Stimulated activated CD4-positive, alpha-beta T cell treated with anti-CD3 and anti-CD28 coated beads, Interleukin-15, amount 100 ng/mL, for 1 hour (primary cell): Measurements from ENCODE around the gene RNF223.
"Not testable (repeated sequence)": the region's sequence is repeated elsewhere in the genome, so short reads cannot be mapped to it uniquely, and the experiment has no call there.

Source experiments
- DNase-seq, 2 donors: peaks; one replicate each; pipeline ENCODE4 v3.0.0-alpha.2; 2020; ENCODE audit warnings: low read depth in 1 of 2, low spot score in 1 of 2

The RNF223 gene

GRCh38 chr1:1031659-1032235, 42.4 kb downstream of the RNF223 start:
- no peak for DNase-seq

GRCh38 chr1:1030867-1031658, 43.0 kb downstream of the RNF223 start:
- DNase-seq = not testable (repeated sequence)

GRCh38 chr1:1027791-1028190, 46.3 kb downstream of the RNF223 start:
- no peak for DNase-seq

GRCh38 chr1:1026599-1027413, 47.3 kb downstream of the RNF223 start:
- no peak for DNase-seq

- DNase-seq = no peak
Observed at GRCh38 chr1:1025730-1026129, 48.4 kb downstream of the RNF223 start.

- DNase-seq = no peak
Observed at GRCh38 chr1:1024771-1025699, 49.1 kb downstream of the RNF223 start.

- DNase-seq = no peak
Observed at GRCh38 chr1:1024149-1024770, 49.8 kb downstream of the RNF223 start.

- DNase-seq = no peak
Observed at GRCh38 chr1:1023700-1024099, 50.4 kb downstream of the RNF223 start.

- DNase-seq = no peak
Observed at GRCh38 chr1:1022302-1023009, 51.6 kb downstream of the RNF223 start.

- DNase-seq = no peak
Observed at GRCh38 chr1:1021920-1022259, 52.2 kb downstream of the RNF223 start.

- DNase-seq = no peak
Observed at GRCh38 chr1:1021010-1021919, 52.8 kb downstream of the RNF223 start.
